ENCODE results near the gene PANX1.

The PANX1 gene

GRCh38 chr11:94203070-94203469 lies 74.4 kb downstream of the PANX1 start:
- no peak overlapping the region for H3K4me3 ChIP-seq (replicated peaks; ENCODE audit: low read depth, low read length)
- DNase-seq (ENCODE audit: extremely low read depth, low read depth) = no peak
- TF ChIP-seq CTCF (IDR thresholded peaks at IDR 0.05; ENCODE audit: low read depth, low read length, missing control alignments) = no peak

- no peak overlapping the region for H3K4me3 ChIP-seq (replicated peaks; ENCODE audit: low read depth, low read length)
- no peak for DNase-seq (ENCODE audit: extremely low read depth, low read depth)
- TF ChIP-seq CTCF (IDR thresholded peaks at IDR 0.05; ENCODE audit: low read depth, low read length, missing control alignments) = no peak
These were observed 82.7 kb downstream of the PANX1 start for GRCh38 chr11:94211261-94211830.

- TF ChIP-seq CTCF (IDR thresholded peaks at IDR 0.05; ENCODE audit: low read depth, low read length, missing control alignments) = no peak
- no peak for DNase-seq (ENCODE audit: extremely low read depth, low read depth)
- no peak overlapping the region for H3K4me3 ChIP-seq (replicated peaks; ENCODE audit: low read depth, low read length)
These were observed 84.3 kb downstream of the PANX1 start for GRCh38 chr11:94212898-94213297.

GRCh38 chr11:94217705-94218104 lies 89.1 kb downstream of the PANX1 start:
- no peak for DNase-seq (ENCODE audit: extremely low read depth, low read depth)
- no peak overlapping the region for H3K4me3 ChIP-seq (replicated peaks; ENCODE audit: low read depth, low read length)
- no peak for TF ChIP-seq CTCF (IDR thresholded peaks at IDR 0.05; ENCODE audit: low read depth, low read length, missing control alignments)

GRCh38 chr11:94218372-94218771 lies 89.7 kb downstream of the PANX1 start:
- no peak for TF ChIP-seq CTCF (IDR thresholded peaks at IDR 0.05; ENCODE audit: low read depth, low read length, missing control alignments)
- DNase-seq (ENCODE audit: extremely low read depth, low read depth) = no peak
- H3K4me3 ChIP-seq (replicated peaks; ENCODE audit: low read depth, low read length) = no peak overlapping the region

- DNase-seq (ENCODE audit: extremely low read depth, low read depth) = no peak
- H3K4me3 ChIP-seq (replicated peaks; ENCODE audit: low read depth, low read length) = no peak overlapping the region
- no peak for TF ChIP-seq CTCF (IDR thresholded peaks at IDR 0.05; ENCODE audit: low read depth, low read length, missing control alignments)
These were observed 91.1 kb downstream of the PANX1 start for GRCh38 chr11:94219771-94220170.

- no peak for TF ChIP-seq CTCF (IDR thresholded peaks at IDR 0.05; ENCODE audit: low read depth, low read length, missing control alignments)
- H3K4me3 ChIP-seq (replicated peaks; ENCODE audit: low read depth, low read length) = no peak overlapping the region
- DNase-seq (ENCODE audit: extremely low read depth, low read depth) = no peak
These were observed 95.4 kb downstream of the PANX1 start for GRCh38 chr11:94224078-94224477.
